Measurements from ENCODE around the gene RNF167.

Gene RNF167

GRCh38 chr17:4939546-4939795, 597 bp upstream of the RNF167 start:
- TF ChIP-seq POLR2A (IDR thresholded peaks at IDR 0.05; ENCODE audit: extremely low read depth, insufficient read length): no peak
- TF ChIP-seq CTCF (IDR thresholded peaks at IDR 0.05; ENCODE audit: low read depth, low read length): no peak
- no peak for TF ChIP-seq MAX (IDR thresholded peaks at IDR 0.05; ENCODE audit: low read depth, low read length)
- TF ChIP-seq MYC (IDR thresholded peaks at IDR 0.05; ENCODE audit: low read depth, low read length): no peak
- H3K4me3 ChIP-seq (ENCODE audit: low read depth, low read length): peak overlapping the region; percentile 88
- no peak for DNase-seq (ENCODE audit: low read depth)

- peak overlapping the region; percentile 84 for H3K4me3 ChIP-seq (ENCODE audit: low read depth, low read length)
- peak; percentile 59 for DNase-seq (ENCODE audit: low read depth)
- TF ChIP-seq CTCF (IDR thresholded peaks at IDR 0.05; ENCODE audit: low read depth, low read length) (no peak), MYC (IDR thresholded peaks at IDR 0.05; ENCODE audit: low read depth, low read length) (no peak), MAX (IDR thresholded peaks at IDR 0.05; ENCODE audit: low read depth, low read length) (no peak), POLR2A (IDR thresholded peaks at IDR 0.05; ENCODE audit: extremely low read depth, insufficient read length) (no peak)
These were observed 669 bp downstream of the RNF167 start for GRCh38 chr17:4940555-4941318.

- no peak for DNase-seq (ENCODE audit: low read depth)
- no peak for TF ChIP-seq MAX (IDR thresholded peaks at IDR 0.05; ENCODE audit: low read depth, low read length)
- TF ChIP-seq MYC (IDR thresholded peaks at IDR 0.05; ENCODE audit: low read depth, low read length): no peak
- TF ChIP-seq POLR2A (IDR thresholded peaks at IDR 0.05; ENCODE audit: extremely low read depth, insufficient read length): no peak
- TF ChIP-seq CTCF (IDR thresholded peaks at IDR 0.05; ENCODE audit: low read depth, low read length): no peak
- H3K4me3 ChIP-seq (ENCODE audit: low read depth, low read length): peak overlapping the region; percentile 84
These were observed 1.2 kb downstream of the RNF167 start for GRCh38 chr17:4941319-4941610.

GRCh38 chr17:4942760-4943508, 2.9 kb downstream of the RNF167 start:
- TF ChIP-seq CTCF (IDR thresholded peaks at IDR 0.05; ENCODE audit: low read depth, low read length): no peak
- TF ChIP-seq MAX (IDR thresholded peaks at IDR 0.05; ENCODE audit: low read depth, low read length): no peak
- TF ChIP-seq MYC (IDR thresholded peaks at IDR 0.05; ENCODE audit: low read depth, low read length): no peak
- TF ChIP-seq POLR2A (IDR thresholded peaks at IDR 0.05; ENCODE audit: extremely low read depth, insufficient read length): no peak
- H3K4me3 ChIP-seq (ENCODE audit: low read depth, low read length): peak overlapping the region; percentile 1
- DNase-seq (ENCODE audit: low read depth): no peak

GRCh38 chr17:4944163-4944553, 4.1 kb downstream of the RNF167 start:
- H3K4me3 ChIP-seq (ENCODE audit: low read depth, low read length): peak overlapping the region; percentile 95
- TF ChIP-seq CTCF (IDR thresholded peaks at IDR 0.05; ENCODE audit: low read depth, low read length) (no peak), MYC (IDR thresholded peaks at IDR 0.05; ENCODE audit: low read depth, low read length) (no peak), MAX (IDR thresholded peaks at IDR 0.05; ENCODE audit: low read depth, low read length) (no peak), POLR2A (IDR thresholded peaks at IDR 0.05; ENCODE audit: extremely low read depth, insufficient read length) (no peak)
- peak; percentile 83 for DNase-seq (ENCODE audit: low read depth)
